GM06990 (cell line): ENCODE measurements around the gene TENM4.

Experiments
- DNase-seq: peaks from one replicate; pipeline ENCODE4 v3.0.0-alpha.2; 2011; ENCODE audit not compliant: insufficient read length; ENCODE audit errors: extremely low read depth
- H3K27me3 ChIP-seq: replicated peaks from 2 replicates; pipeline ENCODE4 v1.6.0; 2011; ENCODE audit warnings: low read length; ENCODE audit not compliant: control insufficient read depth, insufficient read depth
- H3K36me3 ChIP-seq: 2 replicates; pipeline ENCODE4 v1.5.1; 2011; ENCODE audit warnings: low read length; ENCODE audit not compliant: control insufficient read depth, insufficient read depth
- H3K4me3 ChIP-seq: replicated peaks from 2 replicates; pipeline ENCODE4 v1.5.1; 2011; ENCODE audit warnings: low read depth, mild to moderate bottlenecking, control low read depth, low read length
- TF ChIP-seq, protein P1 (sequence below): IDR thresholded peaks from 2 replicates; pipeline ENCODE4 v1.5.1; 2011; ENCODE audit warnings: low read length, control low read depth, mild to moderate bottlenecking, inconsistent platforms; ENCODE audit not compliant: insufficient read depth, poor library complexity, severe bottlenecking

The TENM4 gene

DNA sequence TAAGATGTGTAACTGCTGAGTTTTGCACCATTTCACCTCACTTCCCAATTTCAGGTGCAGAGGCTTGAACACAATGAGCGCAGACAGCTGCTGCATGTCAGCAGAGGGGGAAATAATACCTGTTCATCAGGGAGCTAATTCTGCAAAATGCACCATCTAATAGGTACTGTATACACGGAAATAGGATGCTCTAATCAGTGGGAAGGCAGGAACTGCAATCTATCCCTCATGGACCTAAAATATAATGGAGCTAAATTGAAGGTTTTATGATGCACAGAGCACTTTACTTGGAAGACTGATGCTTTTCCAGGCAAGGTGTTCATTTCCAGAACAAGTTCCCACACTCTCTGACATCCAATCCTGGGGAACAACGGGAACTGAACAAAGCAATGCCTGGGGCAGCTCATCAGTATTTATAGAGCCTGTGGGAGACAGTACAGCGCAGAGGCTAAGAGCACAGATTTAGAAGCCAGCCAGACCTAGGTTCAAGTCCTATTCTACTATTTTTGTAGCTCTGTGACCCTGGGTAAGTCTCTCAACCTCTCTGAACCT is 78.5 kb downstream of the TENM4 start:
- Histone ChIP-seq H3K27me3 (no peaks in the 10 kb centered on the region; the same call in 1 of the 2 replicates), H3K36me3 (no peaks in the 10 kb centered on the region)
- TF ChIP-seq, protein P1, sequence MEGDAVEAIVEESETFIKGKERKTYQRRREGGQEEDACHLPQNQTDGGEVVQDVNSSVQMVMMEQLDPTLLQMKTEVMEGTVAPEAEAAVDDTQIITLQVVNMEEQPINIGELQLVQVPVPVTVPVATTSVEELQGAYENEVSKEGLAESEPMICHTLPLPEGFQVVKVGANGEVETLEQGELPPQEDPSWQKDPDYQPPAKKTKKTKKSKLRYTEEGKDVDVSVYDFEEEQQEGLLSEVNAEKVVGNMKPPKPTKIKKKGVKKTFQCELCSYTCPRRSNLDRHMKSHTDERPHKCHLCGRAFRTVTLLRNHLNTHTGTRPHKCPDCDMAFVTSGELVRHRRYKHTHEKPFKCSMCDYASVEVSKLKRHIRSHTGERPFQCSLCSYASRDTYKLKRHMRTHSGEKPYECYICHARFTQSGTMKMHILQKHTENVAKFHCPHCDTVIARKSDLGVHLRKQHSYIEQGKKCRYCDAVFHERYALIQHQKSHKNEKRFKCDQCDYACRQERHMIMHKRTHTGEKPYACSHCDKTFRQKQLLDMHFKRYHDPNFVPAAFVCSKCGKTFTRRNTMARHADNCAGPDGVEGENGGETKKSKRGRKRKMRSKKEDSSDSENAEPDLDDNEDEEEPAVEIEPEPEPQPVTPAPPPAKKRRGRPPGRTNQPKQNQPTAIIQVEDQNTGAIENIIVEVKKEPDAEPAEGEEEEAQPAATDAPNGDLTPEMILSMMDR: no peak

DNA sequence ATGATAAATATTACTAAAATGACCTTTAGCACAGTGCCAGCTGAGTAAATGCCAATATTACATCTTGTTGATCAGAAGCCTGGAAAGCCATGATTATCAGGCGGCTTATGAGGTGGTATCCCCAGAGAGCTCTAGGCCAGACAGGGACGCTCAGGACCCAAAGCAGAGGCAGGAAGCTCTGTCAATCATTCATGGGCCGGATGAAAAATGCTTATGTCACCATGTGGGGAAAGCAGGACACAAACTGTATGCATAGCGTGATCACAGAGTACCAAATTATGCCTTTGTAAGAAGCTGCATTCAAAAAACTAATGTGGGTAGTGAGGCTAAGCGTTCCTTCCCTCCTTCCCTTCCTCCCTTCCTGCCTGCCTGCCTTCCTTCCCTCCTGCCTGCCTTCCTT is 82.6 kb downstream of the TENM4 start:
- TF ChIP-seq, protein P1: no peak
- Histone ChIP-seq H3K27me3 (no peaks in the 10 kb centered on the region), H3K4me3 (no peak overlapping the region), H3K36me3 (no peaks in the 10 kb centered on the region)
- no peak for DNase-seq

More for the DNA sequence above, 78.5 kb downstream of the TENM4 start:
- DNase-seq: no peak
- no peak overlapping the region for H3K4me3 ChIP-seq

DNA sequence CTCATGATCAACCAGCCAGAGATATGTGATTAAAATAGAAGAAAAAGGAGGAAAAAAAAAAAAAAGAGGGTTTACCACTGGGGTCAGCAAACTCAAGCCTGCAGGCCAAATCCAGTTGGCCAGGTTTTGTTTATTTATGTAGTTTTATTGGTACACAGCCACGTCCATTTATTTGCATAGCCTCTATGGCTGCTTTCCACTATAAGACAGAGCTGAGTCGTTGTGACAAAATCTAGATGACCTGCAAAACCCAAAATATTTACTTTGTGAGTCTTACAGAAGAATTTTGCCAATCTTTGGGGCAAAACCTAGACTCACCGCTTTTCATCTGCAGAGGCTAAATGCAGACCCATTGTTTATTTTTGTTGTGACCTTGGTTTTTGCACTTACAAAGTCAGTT is 87.1 kb downstream of the TENM4 start:
- TF ChIP-seq, protein P1: no peak
- Histone ChIP-seq H3K4me3 (no peak overlapping the region), H3K36me3 (no peaks in the 10 kb centered on the region), H3K27me3 (no peaks in the 10 kb centered on the region; the same call in none of the 2 replicates)
- no peak for DNase-seq

DNA sequence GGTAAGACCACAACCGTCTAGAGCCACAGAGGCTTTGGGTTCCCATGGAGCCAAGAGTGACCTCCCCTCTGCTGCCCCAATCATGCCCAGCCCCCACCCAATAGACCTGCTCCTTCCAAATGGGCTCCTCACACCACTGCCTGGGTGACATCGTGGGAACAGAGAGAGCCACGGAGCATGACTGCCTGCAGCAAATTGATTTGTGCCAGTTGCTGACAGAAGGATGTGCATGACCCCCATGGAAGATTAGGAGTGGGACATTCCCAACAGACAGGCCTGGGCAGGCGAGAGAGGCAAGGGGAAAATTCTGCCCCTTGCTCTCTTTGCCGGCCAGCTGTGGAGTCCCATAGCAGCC is 88.5 kb downstream of the TENM4 start:
- DNase-seq: no peak

DNA sequence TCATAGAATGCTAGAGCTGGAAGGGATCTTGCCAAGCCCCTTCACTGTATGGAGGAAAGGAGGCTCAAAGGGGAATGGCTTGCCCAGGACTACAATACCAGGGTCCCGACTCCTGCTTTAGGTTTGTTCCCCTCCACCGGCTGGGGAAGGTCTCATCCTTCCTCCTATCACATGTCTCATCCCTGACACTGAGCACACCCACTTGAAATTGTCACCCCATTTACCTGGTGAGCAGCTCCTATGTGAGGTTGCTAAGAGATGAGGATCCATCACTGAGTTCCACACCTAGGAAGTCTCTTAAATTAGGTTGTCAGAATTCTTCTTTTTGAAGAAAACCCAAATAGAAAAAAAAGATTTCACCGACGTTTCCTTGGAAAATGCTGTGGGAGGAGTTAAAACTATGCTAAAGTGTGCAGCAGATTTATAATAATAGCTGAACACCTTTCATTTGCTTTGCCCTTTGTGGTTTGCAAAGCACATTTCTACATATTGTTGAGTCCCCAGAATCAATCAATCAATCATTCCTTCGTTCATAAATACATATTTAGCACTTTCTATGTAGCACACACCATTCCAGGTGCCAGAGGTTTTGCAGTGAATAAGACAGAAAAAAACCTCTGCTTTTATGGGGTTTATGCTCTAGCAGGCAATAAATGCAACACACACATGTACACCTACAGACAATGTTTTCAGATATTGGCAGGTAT is 91.7 kb downstream of the TENM4 start:
- DNase-seq: no peak

More for the DNA sequence above, 88.5 kb downstream of the TENM4 start:
- H3K36me3 ChIP-seq: no peaks in the 10 kb centered on the region
- H3K27me3 ChIP-seq: no peaks in the 10 kb centered on the region; the same call in none of the 2 replicates
- TF ChIP-seq, protein P1: no peak
- H3K4me3 ChIP-seq: no peak overlapping the region

More for the DNA sequence above, 91.7 kb downstream of the TENM4 start:
- H3K36me3 ChIP-seq: no peaks in the 10 kb centered on the region
- H3K27me3 ChIP-seq: no peaks in the 10 kb centered on the region; the same call in none of the 2 replicates
- TF ChIP-seq, protein P1: no peak
- H3K4me3 ChIP-seq: no peak overlapping the region
